GM12891 (cell line): ENCODE results near the gene CCDC8.

Experiments used
- PAX5 ChIP-seq: IDR thresholded peaks from 2 replicates; pipeline ENCODE4 v1.6.1; 2011; ENCODE audit warnings: low read length, moderate library complexity, mild to moderate bottlenecking; ENCODE audit not compliant: insufficient read depth, severe bottlenecking
- POLR2A ChIP-seq: IDR thresholded peaks from 2 replicates; pipeline ENCODE4 v1.6.1; 2011; ENCODE audit warnings: low read depth, low read length, control low read depth
- POLR2AphosphoS5 ChIP-seq: IDR thresholded peaks from 2 replicates; pipeline ENCODE4 v1.6.1; 2011; ENCODE audit warnings: low read depth, low read length, control low read depth
- POU2F2 ChIP-seq: IDR thresholded peaks from 2 replicates; pipeline ENCODE4 v1.6.1; 2011; ENCODE audit warnings: low read depth, mild to moderate bottlenecking, control low read depth, low read length, moderate library complexity
- SPI1 ChIP-seq: IDR thresholded peaks from 2 replicates; pipeline ENCODE4 v1.6.1; 2011; ENCODE audit warnings: low read depth, low read length, control low read depth
- TAF1 ChIP-seq: IDR thresholded peaks from 2 replicates; pipeline ENCODE4 v1.6.1; 2011; ENCODE audit warnings: low read depth, low read length, control low read depth

- TF ChIP-seq POLR2A (no peak), POLR2AphosphoS5 (no peak), TAF1 (no peak), PAX5 (no peak), POU2F2 (no peak), SPI1 (no peak)
These were observed 38.6 kb downstream of the CCDC8 start for GRCh38 chr19:46374536-46375475.
